Motor neuron (in vitro differentiated cells): ENCODE results near the gene DMBT1. TPM values are rescaled to one million over a fixed set of nuclear protein-coding genes. Genes with fewer than 3 reads are reported as not detected.

Experiments used
- ATAC-seq, 8 experiments: fragments of 200-7000 bp; cut with Tn5 transposase; replicated peaks in 6 of 8; 2 replicates each; pipeline ENCODE4 v1.8.0; 2021; ENCODE audit warnings: mild to moderate bottlenecking in 8 of 8, moderate library complexity in 8 of 8
- H3K27ac ChIP-seq, 2 donors: fragments of 250-450 bp; sonication (Bioruptor Pico); 2 replicates each; pipeline ENCODE4 v1.9.0; 2021; ENCODE audit warnings: antibody characterized with exemption in 2 of 2, mild to moderate bottlenecking in 2 of 2, moderate library complexity in 1 of 2
- H3K4me1 ChIP-seq, 2 donors: fragments of 250-450 bp; sonication (Bioruptor Pico); replicated peaks in 1 of 2; 2 replicates each; pipeline ENCODE4 v1.6.1; 2021; ENCODE audit warnings: antibody characterized with exemption in 2 of 2, mild to moderate bottlenecking in 2 of 2, moderate library complexity in 1 of 2
- H3K4me3 ChIP-seq, 5 donors: fragments of 250-450 bp; sonication (Bioruptor Pico); 2 replicates each; pipeline ENCODE4 v1.9.0; 2021; ENCODE audit warnings: antibody characterized with exemption in 5 of 5, mild to moderate bottlenecking in 5 of 5, moderate library complexity in 4 of 5
- WGBS, 10 experiments: fragments of 450-650 bp; shearing (Covaris generic); methylation state at CpG; one replicate each; pipeline ENCODE4 v1.0.0; 2022; 5-methylcytosine and 5-hydroxymethylcytosine counted together
- in situ Hi-C, 9 experiments: fragments of 400-800 bp; cut with MboI; loops; one replicate each; pipeline ENCODE4 v1.15.0; 2021; ENCODE audit warnings: low sequenced_read_pairs in 9 of 9, low pct_unique_long_range_greater_than_20kb in 2 of 9; ENCODE audit not compliant: unreplicated experiment in 9 of 9
- total RNA-seq, 8 experiments: library from RNA; unstranded; fragments of 300-600 nt; gene quantifications; 2 replicates each; pipeline versions ENCODE4 v1.2.3 to v1.2.4, GENCODE V29; 2022

Gene DMBT1
- total RNA-seq, 8 experiments from 2014 or later = 0.03 to 0.76 (median 0.09) TPM; not detected in 3

GRCh38 chr10:122672655-122673054 lies 112.1 kb downstream of the DMBT1 start:
- Histone ChIP-seq H3K27ac (no peak overlapping the region), H3K4me1 (no peaks in the 10 kb centered on the region), H3K4me3 (no peak overlapping the region)
- in situ Hi-C loops = no loop called here
- peak in 2 of 8 experiments; percentile 40 to 78 for ATAC-seq
- 13 to 100% (median 90%) methylated on average over 2 to 3 of the region's 4 CpGs; no CpG with 5 or more reads in 5 of the 10 experiments for WGBS, 10 experiments

- WGBS, 10 experiments = 22 to 82% (median 72%) methylated on average over 1 to 5 of the region's 6 CpGs; no CpG with 5 or more reads in 4 of the 10 experiments
- in situ Hi-C loops = no loop called here
- Histone ChIP-seq H3K4me3 (no peak overlapping the region), H3K27ac (no peak overlapping the region), H3K4me1 (no peaks in the 10 kb centered on the region)
- peak in 1 of 8 experiments; percentile 53 for ATAC-seq
Measured at GRCh38 chr10:122673269-122673668, 112.7 kb downstream of the DMBT1 start.

GRCh38 chr10:122673731-122674130 lies 113.2 kb downstream of the DMBT1 start:
- Histone ChIP-seq H3K27ac (no peak overlapping the region), H3K4me1 (no peaks in the 10 kb centered on the region), H3K4me3 (no peak overlapping the region)
- ATAC-seq = peak in 1 of 8 experiments; percentile 11
- 21 to 94% (median 34%) methylated on average over 3 to 5 of the region's 5 CpGs; no CpG with 5 or more reads in 3 of the 10 experiments for WGBS, 10 experiments
- in situ Hi-C loops = no loop called here

GRCh38 chr10:122674781-122675180 lies 114.2 kb downstream of the DMBT1 start:
- in situ Hi-C loops = no loop called here
- 0 to 85% (median 47%) methylated on average over 1 to 8 of the region's 8 CpGs for WGBS, 10 experiments
- Histone ChIP-seq H3K4me3 (no peak overlapping the region), H3K27ac (no peak overlapping the region), H3K4me1 (no peaks in the 10 kb centered on the region)
- ATAC-seq = peak in 1 of 8 experiments; percentile 26

GRCh38 chr10:122675278-122675677 lies 114.7 kb downstream of the DMBT1 start:
- Histone ChIP-seq H3K27ac (no peak overlapping the region), H3K4me3 (no peak overlapping the region), H3K4me1 (no peaks in the 10 kb centered on the region)
- 0 to 100% (median 52%) methylated on average over 1 to 2 of the region's 2 CpGs; no CpG with 5 or more reads in 2 of the 10 experiments for WGBS, 10 experiments
- in situ Hi-C loops = no loop called here
- ATAC-seq = no peak

GRCh38 chr10:122678266-122678665 lies 117.7 kb downstream of the DMBT1 start:
- no peak overlapping the region for H3K27ac ChIP-seq
- no peak for ATAC-seq
- no peak overlapping the region for H3K4me3 ChIP-seq
- H3K4me1 ChIP-seq = no peaks in the 10 kb centered on the region
- in situ Hi-C loops = no loop called here

- WGBS, 10 experiments = 0 to 63% (median 20%) methylated on average over 1 to 5 of the region's 5 CpGs
- no peak overlapping the region for H3K27ac ChIP-seq
- no peak overlapping the region for H3K4me3 ChIP-seq
- in situ Hi-C loops = no loop called here
- no peaks in the 10 kb centered on the region for H3K4me1 ChIP-seq
- no peak for ATAC-seq
Measured at GRCh38 chr10:122682522-122682921, 122.0 kb downstream of the DMBT1 start.

- ATAC-seq = peak in 2 of 8 experiments; percentile 32 to 40
- in situ Hi-C loops = no loop called here
- Histone ChIP-seq H3K4me1 (no peaks in the 10 kb centered on the region), H3K4me3 (no peak overlapping the region), H3K27ac (no peak overlapping the region)
- 35 to 95% (median 73%) methylated on average over 2 to 6 of the region's 6 CpGs; no CpG with 5 or more reads in 1 of the 10 experiments for WGBS, 10 experiments
Measured at GRCh38 chr10:122688293-122688989, 127.9 kb downstream of the DMBT1 start.

GRCh38 chr10:122689146-122689820 lies 128.7 kb downstream of the DMBT1 start:
- no peak overlapping the region for H3K4me3 ChIP-seq
- in situ Hi-C loops = no loop called here
- ATAC-seq = no peak
- no peaks in the 10 kb centered on the region for H3K4me1 ChIP-seq
- H3K27ac ChIP-seq = no peak overlapping the region
- WGBS, 10 experiments = 59 to 100% (median 68%) methylated on average over 1 to 5 of the region's 6 CpGs; no CpG with 5 or more reads in 2 of the 10 experiments

- WGBS, 10 experiments = 8 to 80% (median 51%) methylated on average over 1 to 5 of the region's 5 CpGs; no CpG with 5 or more reads in 2 of the 10 experiments
- in situ Hi-C loops = no loop called here
- no peak for ATAC-seq
Measured at GRCh38 chr10:122692744-122693143, 132.2 kb downstream of the DMBT1 start.

More at GRCh38 chr10:122692744-122693143, 132.2 kb downstream of the DMBT1 start:
- Histone ChIP-seq H3K27ac (no peak overlapping the region), H3K4me3 (no peak overlapping the region), H3K4me1 (peaks cover 0 to 5% of the 10 kb centered on the region in 2 donors)

Other genes with a start within 250 kb of the DMBT1 start
- gene PLEKHA1, start 186.0 kb upstream of the DMBT1 start, total RNA-seq = 10 to 100 TPM; 17.2 to 32.9 (median 28.9) TPM
- gene ARMS2, start 106.1 kb upstream of the DMBT1 start, total RNA-seq = 1 to 10 TPM in 1 of 8 experiments, under 1 TPM in 1, not detected in 6; 0.66 to 1.0 TPM
- 100 to 1,000 TPM in 1 of 8 experiments, 10 to 100 TPM in 2, 1 to 10 TPM in 3, under 1 TPM in 2; 0.55 to 186 (median 5.3) TPM for gene HTRA1, start 99.2 kb upstream of the DMBT1 start, total RNA-seq
- under 1 TPM in 2 of 8 experiments, not detected in 6; 0.33 to 0.38 TPM for gene C10orf120, start 139.1 kb downstream of the DMBT1 start, total RNA-seq